Measurements from ENCODE around the gene PARM1. TPM values are rescaled to one million over a fixed set of nuclear protein-coding genes. Genes with fewer than 3 reads are reported as not detected.

PARM1 gene
- total RNA-seq, 3 donors from 2014 or later (not counting 1 experiment from before 2014, with no cell fraction given) = 0.14 to 1.4 (median 0.24) TPM

DNA sequence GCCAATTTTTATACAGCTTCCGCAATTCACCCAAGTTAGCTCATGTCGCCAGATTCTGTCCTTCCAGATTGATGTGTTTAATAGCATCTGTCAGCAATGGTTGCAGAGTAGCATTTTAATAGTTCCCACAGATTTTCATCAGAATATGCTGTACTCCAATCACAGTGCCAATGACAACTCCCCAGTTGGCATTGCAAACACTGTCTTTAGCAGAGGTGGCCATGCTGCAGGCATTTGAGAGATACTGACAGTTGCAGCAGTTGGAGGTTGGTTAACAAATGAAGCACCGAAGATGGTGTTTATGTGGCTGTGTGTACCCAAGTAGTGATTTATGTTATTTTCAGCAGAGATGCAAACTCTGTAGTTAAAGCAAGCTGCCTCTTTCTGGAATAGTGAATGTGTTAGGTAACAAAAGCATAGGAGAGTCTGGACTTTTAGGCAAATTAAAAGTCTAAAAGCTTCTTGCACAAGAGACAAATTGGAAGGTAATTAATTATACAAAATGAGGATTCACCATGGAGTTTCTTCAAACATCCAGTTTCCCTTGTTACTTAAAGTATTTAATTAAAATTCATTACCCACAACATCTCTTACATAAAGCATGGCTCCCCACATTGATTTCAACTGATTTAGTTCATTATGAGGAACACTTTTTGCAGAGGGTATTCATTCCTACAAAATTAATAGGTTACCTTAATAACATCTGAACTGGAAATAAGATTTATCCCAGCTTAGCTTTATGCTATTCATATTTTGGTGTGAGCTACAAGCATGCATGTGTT is 65.2 kb downstream of the PARM1 start:
- no peaks in the 10 kb centered on the region for H3K36me3 Mint-ChIP-seq
- Histone ChIP-seq H3K4me1 (ENCODE audit: control insufficient read depth, insufficient read depth, low read length) (no peaks in the 10 kb centered on the region), H3K36me3 (ENCODE audit: control insufficient read depth, insufficient read depth, low read length) (no peaks in the 10 kb centered on the region), H3K27me3 (ENCODE audit: control insufficient read depth, insufficient read depth, low read length) (no peaks in the 10 kb centered on the region), H3K27ac (ENCODE audit: low read length) (no peak overlapping the region), H3K4me3 (ENCODE audit: low read length) (no peak overlapping the region), H3K9me3 (ENCODE audit: control insufficient read depth, insufficient read depth, low read length) (peaks cover 2% of the 10 kb centered on the region)
- H3K27ac Mint-ChIP-seq = no peak overlapping the region
- no peaks in the 10 kb centered on the region for H3K4me1 Mint-ChIP-seq
- DNase-seq (no peak), ATAC-seq (no peak)
- intact Hi-C loops (cut with micrococcal nuclease) = no loop called here
- no peaks in the 10 kb centered on the region for H3K27me3 Mint-ChIP-seq (ENCODE audit: low read depth in 2 of 2)
- peaks cover 2 to 4% of the 10 kb centered on the region in 2 donors for H3K9me3 Mint-ChIP-seq
- WGBS (ENCODE audit: insufficient coverage) = 96% methylated on average over 3 of the region's 3 CpGs
- TF ChIP-seq, protein P1, sequence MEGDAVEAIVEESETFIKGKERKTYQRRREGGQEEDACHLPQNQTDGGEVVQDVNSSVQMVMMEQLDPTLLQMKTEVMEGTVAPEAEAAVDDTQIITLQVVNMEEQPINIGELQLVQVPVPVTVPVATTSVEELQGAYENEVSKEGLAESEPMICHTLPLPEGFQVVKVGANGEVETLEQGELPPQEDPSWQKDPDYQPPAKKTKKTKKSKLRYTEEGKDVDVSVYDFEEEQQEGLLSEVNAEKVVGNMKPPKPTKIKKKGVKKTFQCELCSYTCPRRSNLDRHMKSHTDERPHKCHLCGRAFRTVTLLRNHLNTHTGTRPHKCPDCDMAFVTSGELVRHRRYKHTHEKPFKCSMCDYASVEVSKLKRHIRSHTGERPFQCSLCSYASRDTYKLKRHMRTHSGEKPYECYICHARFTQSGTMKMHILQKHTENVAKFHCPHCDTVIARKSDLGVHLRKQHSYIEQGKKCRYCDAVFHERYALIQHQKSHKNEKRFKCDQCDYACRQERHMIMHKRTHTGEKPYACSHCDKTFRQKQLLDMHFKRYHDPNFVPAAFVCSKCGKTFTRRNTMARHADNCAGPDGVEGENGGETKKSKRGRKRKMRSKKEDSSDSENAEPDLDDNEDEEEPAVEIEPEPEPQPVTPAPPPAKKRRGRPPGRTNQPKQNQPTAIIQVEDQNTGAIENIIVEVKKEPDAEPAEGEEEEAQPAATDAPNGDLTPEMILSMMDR (IDR thresholded peaks at IDR 0.05) = no peak
- H3K4me3 Mint-ChIP-seq = no peak overlapping the region

DNA sequence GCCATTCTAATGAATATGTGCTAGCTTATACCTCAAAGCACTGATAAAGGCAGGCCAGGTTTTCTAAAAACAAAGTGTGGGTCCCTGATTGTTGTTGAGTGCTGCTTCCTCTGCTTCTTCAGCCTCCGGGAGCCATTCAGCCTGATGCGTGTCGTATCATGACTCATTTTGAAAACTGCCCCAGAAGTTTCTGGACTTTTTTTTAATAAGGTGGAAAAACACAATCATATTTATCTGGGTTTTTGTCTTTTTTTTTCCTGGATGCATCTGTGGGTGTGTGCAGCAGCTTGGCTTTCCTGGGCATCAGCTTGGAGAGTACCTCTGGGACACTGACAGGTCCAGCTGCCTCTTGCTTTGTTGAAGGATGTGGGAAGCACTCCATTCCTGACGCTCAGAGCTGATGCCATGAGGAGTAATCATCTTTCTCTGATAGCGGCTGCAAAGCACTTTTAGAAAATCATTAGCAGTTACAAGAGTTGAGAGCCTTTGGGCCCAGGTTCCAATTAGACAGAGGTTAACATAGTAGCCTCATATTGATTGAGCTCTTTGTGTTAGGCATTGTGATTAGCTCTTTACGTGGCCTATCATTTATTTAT is 66.9 kb downstream of the PARM1 start:
- H3K9me3 ChIP-seq (ENCODE audit: control insufficient read depth, insufficient read depth, low read length) = no peaks in the 10 kb centered on the region
- intact Hi-C loops (cut with micrococcal nuclease) = no loop called here
- H3K4me3 Mint-ChIP-seq = no peak overlapping the region
- no peak overlapping the region for H3K27ac ChIP-seq (ENCODE audit: low read length)
- WGBS (ENCODE audit: insufficient coverage) = 85% methylated on average over 6 of the region's 6 CpGs
- no peaks in the 10 kb centered on the region for H3K36me3 Mint-ChIP-seq
- peaks cover 2 to 3% of the 10 kb centered on the region in 2 donors for H3K9me3 Mint-ChIP-seq
- ATAC-seq (no peak), DNase-seq (no peak)
- no peak overlapping the region for H3K4me3 ChIP-seq (ENCODE audit: low read length)
- TF ChIP-seq, protein P1 (IDR thresholded peaks at IDR 0.05) = no peak
- no peaks in the 10 kb centered on the region for H3K27me3 ChIP-seq (ENCODE audit: control insufficient read depth, insufficient read depth, low read length)
- no peaks in the 10 kb centered on the region for H3K27me3 Mint-ChIP-seq (ENCODE audit: low read depth in 2 of 2)
- no peaks in the 10 kb centered on the region for H3K36me3 ChIP-seq (ENCODE audit: control insufficient read depth, insufficient read depth, low read length)
- no peak overlapping the region for H3K27ac Mint-ChIP-seq
- no peaks in the 10 kb centered on the region for H3K4me1 ChIP-seq (ENCODE audit: control insufficient read depth, insufficient read depth, low read length)
- no peaks in the 10 kb centered on the region for H3K4me1 Mint-ChIP-seq

- intact Hi-C loops (cut with micrococcal nuclease) = no loop called here
- Histone ChIP-seq H3K27me3 (ENCODE audit: control insufficient read depth, insufficient read depth, low read length) (no peaks in the 10 kb centered on the region), H3K36me3 (ENCODE audit: control insufficient read depth, insufficient read depth, low read length) (no peaks in the 10 kb centered on the region), H3K4me1 (ENCODE audit: control insufficient read depth, insufficient read depth, low read length) (no peaks in the 10 kb centered on the region), H3K9me3 (ENCODE audit: control insufficient read depth, insufficient read depth, low read length) (no peaks in the 10 kb centered on the region), H3K4me3 (ENCODE audit: low read length) (no peak overlapping the region), H3K27ac (ENCODE audit: low read length) (no peak overlapping the region)
- ATAC-seq (no peak), DNase-seq (no peak)
- H3K27ac Mint-ChIP-seq = no peak overlapping the region
- no peaks in the 10 kb centered on the region for H3K27me3 Mint-ChIP-seq (ENCODE audit: low read depth in 2 of 2)
- no peak overlapping the region for H3K4me3 Mint-ChIP-seq
- H3K4me1 Mint-ChIP-seq = no peaks in the 10 kb centered on the region
- H3K9me3 Mint-ChIP-seq = peaks cover 2% of the 10 kb centered on the region in 2 donors
- WGBS (ENCODE audit: insufficient coverage) = 83% methylated on average over 2 of the region's 2 CpGs
- TF ChIP-seq, protein P1 (IDR thresholded peaks at IDR 0.05) = no peak
- no peaks in the 10 kb centered on the region for H3K36me3 Mint-ChIP-seq
These were observed 69.0 kb downstream of the PARM1 start for GRCh38 chr4:75001871-75002270.

All from natural killer cell (primary cell).